HepG2 (cell line): ENCODE measurements around the gene ZNF451. TPM values are rescaled to one million over a fixed set of nuclear protein-coding genes. Genes with fewer than 3 reads are reported as not detected.
A peak's percentile ranks its signal among the peaks of the same experiment; 100 is the strongest.

Experiments
- ARNT2 ChIP-seq: sonication (generic); formaldehyde crosslinking; IDR thresholded peaks from 2 replicates; pipeline ENCODE4 v1.8.0; 2022; ENCODE audit warnings: mild to moderate bottlenecking, low read depth, missing genetic modification reagents, moderate library complexity
- BORCS8-MEF2B ChIP-seq: sonication (generic); formaldehyde crosslinking; IDR thresholded peaks from 2 replicates; pipeline ENCODE4 v1.8.0; 2022; ENCODE audit warnings: mild to moderate bottlenecking, missing genetic modification reagents
- CCDC6 ChIP-seq: sonication (generic); formaldehyde crosslinking; IDR thresholded peaks from 2 replicates; pipeline ENCODE4 v1.8.1; 2022; ENCODE audit warnings: mild to moderate bottlenecking, missing genetic modification reagents, moderate library complexity
- CERS6 ChIP-seq: sonication (generic); formaldehyde crosslinking; IDR thresholded peaks from 2 replicates; pipeline ENCODE4 v1.5.0; 2020; ENCODE audit warnings: missing genetic modification reagents
- FOXC1 ChIP-seq: sonication (generic); formaldehyde crosslinking; IDR thresholded peaks from 2 replicates; pipeline ENCODE4 v1.8.0; 2022; ENCODE audit warnings: mild to moderate bottlenecking, missing genetic modification reagents, borderline replicate concordance
- GATA4 ChIP-seq: sonication (generic); IDR thresholded peaks from 2 replicates; pipeline ENCODE4 v1.6.1; 2016; ENCODE audit warnings: antibody characterized with exemption, low read depth, borderline replicate concordance
- GATAD1 ChIP-seq: IDR thresholded peaks from 2 replicates; pipeline ENCODE4 v1.6.1; 2016; ENCODE audit warnings: missing genetic modification reagents, missing compliant biosample characterization
- HCFC1 ChIP-seq: fragments of 150-350 bp; IDR thresholded peaks from 2 replicates; pipeline ENCODE4 v1.6.1; 2014; ENCODE audit warnings: low read depth, low read length
- HNRNPL ChIP-seq: fragments of 200-400 bp; formaldehyde crosslinking; IDR thresholded peaks from 2 replicates; pipeline ENCODE4 v1.6.1; 2017; ENCODE audit warnings: mild to moderate bottlenecking, low read depth, low read length
- MIER2 ChIP-seq: IDR thresholded peaks from 2 replicates; pipeline ENCODE4 v1.6.1; 2016; ENCODE audit warnings: missing biosample characterization, missing genetic modification reagents
- MLX ChIP-seq: IDR thresholded peaks from 2 replicates; pipeline ENCODE4 v1.6.1; 2016
- MYPOP ChIP-seq: sonication (generic); formaldehyde crosslinking; IDR thresholded peaks from 2 replicates; pipeline ENCODE4 v1.8.1; 2023; ENCODE audit warnings: mild to moderate bottlenecking, moderate library complexity, missing genetic modification reagents
- NRL ChIP-seq: sonication (generic); formaldehyde crosslinking; IDR thresholded peaks from 2 replicates; pipeline ENCODE4 v1.5.0; 2020; ENCODE audit warnings: missing genetic modification reagents, mild to moderate bottlenecking, moderate library complexity, borderline replicate concordance
- PCBP1 ChIP-seq: fragments of 200-400 bp; formaldehyde crosslinking; IDR thresholded peaks from 2 replicates; pipeline ENCODE4 v1.6.1; 2017; ENCODE audit warnings: mild to moderate bottlenecking, low read depth, low read length, borderline replicate concordance
- PHF21A ChIP-seq: sonication (generic); formaldehyde crosslinking; IDR thresholded peaks from 2 replicates; pipeline ENCODE4 v1.5.0; 2020; ENCODE audit warnings: mild to moderate bottlenecking, missing genetic modification reagents
- SP4 ChIP-seq: sonication (generic); formaldehyde crosslinking; IDR thresholded peaks from 2 replicates; pipeline ENCODE4 v1.8.1; 2023; ENCODE audit warnings: mild to moderate bottlenecking, missing genetic modification reagents
- SRY ChIP-seq: sonication (generic); formaldehyde crosslinking; IDR thresholded peaks from 2 replicates; pipeline ENCODE4 v1.8.0; 2022; ENCODE audit warnings: mild to moderate bottlenecking, missing genetic modification reagents
- ZBTB25 ChIP-seq: IDR thresholded peaks from 2 replicates; pipeline ENCODE4 v1.6.1; 2018; ENCODE audit warnings: missing genetic modification reagents
- ZBTB42 ChIP-seq: sonication (generic); formaldehyde crosslinking; IDR thresholded peaks from 2 replicates; pipeline ENCODE4 v1.5.0; 2020; ENCODE audit warnings: mild to moderate bottlenecking, missing genetic modification reagents
- ZNF225 ChIP-seq: sonication (generic); formaldehyde crosslinking; IDR thresholded peaks from 2 replicates; pipeline ENCODE4 v1.4.0; 2020; ENCODE audit warnings: mild to moderate bottlenecking, missing genetic modification reagents
- ZNF280B ChIP-seq: sonication (generic); formaldehyde crosslinking; IDR thresholded peaks from 2 replicates; pipeline ENCODE4 v1.5.0; 2020; ENCODE audit warnings: missing genetic modification reagents, mild to moderate bottlenecking, borderline replicate concordance
- ZNF331 ChIP-seq: sonication (generic); formaldehyde crosslinking; IDR thresholded peaks from 2 replicates; pipeline ENCODE4 v1.4.0; 2020; ENCODE audit warnings: missing genetic modification reagents
- ZNF788 ChIP-seq: sonication (generic); formaldehyde crosslinking; IDR thresholded peaks from 2 replicates; pipeline ENCODE4 v1.5.0; 2020; ENCODE audit warnings: mild to moderate bottlenecking, missing genetic modification reagents, borderline replicate concordance
- polyA plus RNA-seq, 8 experiments: library from polyadenylated mRNA; depleted of rRNA in 3 of 8; stranded (reverse) in 7 of 8; unstranded in 1 of 8; fragments of >200 nt; fragmentation: Illumina TruSeq in 4 of 8; extraction: Trizol in 4 of 8; gene quantifications; 2 replicates each; pipeline versions ENCODE4 v1.2.1 to v1.2.3, GENCODE V29; 2011 to 2016; ENCODE audit warnings: low read depth in 4 of 8, missing spikeins in 1 of 8, mixed read lengths in 1 of 8; ENCODE audit not compliant: insufficient read depth in 1 of 8
- total RNA-seq, 5 experiments: library from RNA; depleted of rRNA; stranded (reverse); fragments of >200 nt; fragmentation: Illumina TruSeq; extraction: Trizol; gene quantifications; 2 replicates each; pipeline ENCODE4 v1.2.3, GENCODE V29; 2016; ENCODE audit warnings: low read depth in 1 of 5

The ZNF451 gene
- total and polyA plus RNA-seq, 2 of the 13 experiments (the other 11 are each of a cell fraction or from before 2014, with no cell fraction given): 32.1 to 65.7 TPM

- 0 out of 2 replicates have a peak, but pooled peaks have one; percentile 52 for TF ChIP-seq ZNF280B (CRISPR knock-in tag)
- TF ChIP-seq MLX (CRISPR knock-in tag): 0 out of 2 replicates have a peak, but pooled peaks have one; percentile 28
- TF ChIP-seq CCDC6: peak; percentile 76; the same call in 1 of the 2 replicates
- peak; percentile 86 for TF ChIP-seq GATAD1 (CRISPR knock-in tag)
- 0 out of 2 replicates have a peak, but pooled peaks have one; percentile 44 for TF ChIP-seq ZNF225 (CRISPR knock-in tag)
- TF ChIP-seq NRL (CRISPR knock-in tag): peak; percentile 67; the same call in 1 of the 2 replicates
- peak; percentile 91 for TF ChIP-seq ARNT2 (CRISPR knock-in tag)
- 0 out of 2 replicates have a peak, but pooled peaks have one; percentile 74 for TF ChIP-seq PCBP1
- peak; percentile 88 for TF ChIP-seq PHF21A (CRISPR knock-in tag)
- peak; percentile 73 for TF ChIP-seq SRY (CRISPR knock-in tag)
- TF ChIP-seq HNRNPL: peak; percentile 49; the same call in 1 of the 2 replicates
- TF ChIP-seq ZBTB42: 0 out of 2 replicates have a peak, but pooled peaks have one; percentile 27
- 0 out of 2 replicates have a peak, but pooled peaks have one; percentile 67 for TF ChIP-seq MIER2 (CRISPR knock-in tag)
- TF ChIP-seq HCFC1: peak; percentile 65
- peak; percentile 90 for TF ChIP-seq ZNF331
- TF ChIP-seq GATA4: 0 out of 2 replicates have a peak, but pooled peaks have one; percentile 29
- TF ChIP-seq BORCS8-MEF2B (CRISPR knock-in tag): peak; percentile 94
- peak; percentile 30; the same call in 1 of the 2 replicates for TF ChIP-seq FOXC1
- TF ChIP-seq CERS6: peak; percentile 45; the same call in 1 of the 2 replicates
- TF ChIP-seq ZNF788 (CRISPR knock-in tag): peak; percentile 43; the same call in 1 of the 2 replicates
- TF ChIP-seq MYPOP (CRISPR knock-in tag): peak; percentile 87
- TF ChIP-seq ZBTB25 (CRISPR knock-in tag): peak; percentile 74
- TF ChIP-seq SP4: peak; percentile 86
Measured at GRCh38 chr6:57046332-57047256, 43.4 kb upstream of the ZNF451 start, which contains the start of gene KIAA1586 (continued).
